Endothelial cell of umbilical vein (primary cell): Measurements from ENCODE around the gene MAP3K7CL. TPM values are rescaled to one million over a fixed set of nuclear protein-coding genes. Genes with fewer than 3 reads are reported as not detected.

Source experiments
- BruUV-seq: library from RNA; stranded (reverse); fragments of 400-500 nt; replicated peaks from 2 replicates; lab custom pipeline; 2021; lab: Mats Ljungman, UMichigan
- CTCF ChIA-PET: fragments of 300-600, 350-600 bp; sonication (Branson Sonifier 250); formaldehyde crosslinking; loops from one replicate; lab custom pipeline; 2021; ENCODE audit warnings: antibody characterized with exemption, inconsistent platforms; lab: Charles Lee
- POLR2A ChIA-PET: fragments of 300-600, 350-600 bp; sonication (Branson Sonifier 250); formaldehyde crosslinking; loops from one replicate; lab custom pipeline; 2021; ENCODE audit warnings: antibody characterized with exemption, inconsistent platforms; lab: Charles Lee
- DNase-seq: peaks from one replicate; pipeline ENCODE4 v3.0.0-alpha.2; 2011; ENCODE audit warnings: low read depth, low spot score
- FAIRE-seq: peaks from 2 replicates; lab custom pipeline; 2011; peaks lifted over from hg19 to GRCh38; lab: Jason Lieb, UNC
- H2AFZ ChIP-seq: 2 replicates; pipeline ENCODE4 v1.6.0; 2012; ENCODE audit warnings: low read depth, low read length, control low read depth, inconsistent platforms
- H3K27ac ChIP-seq: 2 replicates; pipeline ENCODE4 v1.5.1; 2011; ENCODE audit warnings: low read depth, mild to moderate bottlenecking, control low read depth, low read length, moderate library complexity; ENCODE audit not compliant: insufficient read depth
- H3K27me3 ChIP-seq, 2 experiments: 2 replicates each; pipeline versions ENCODE4 v1.6.0 to v1.6.1; 2011; ENCODE audit warnings: low read length in 2 of 2, mixed read lengths in 1 of 2; ENCODE audit not compliant: control insufficient read depth in 2 of 2, insufficient read depth in 2 of 2
- H3K36me3 ChIP-seq, 2 experiments: 2 replicates in 1 of 2; 3 replicates in 1 of 2; pipeline ENCODE4 v1.5.1; 2011; ENCODE audit warnings: low read length in 2 of 2, mild to moderate bottlenecking in 1 of 2, moderate library complexity in 1 of 2; ENCODE audit not compliant: control insufficient read depth in 2 of 2, insufficient read depth in 2 of 2; ENCODE audit errors: extremely low read depth in 1 of 2
- H3K4me1 ChIP-seq: 3 replicates; pipeline ENCODE4 v1.5.1; 2011; ENCODE audit warnings: mild to moderate bottlenecking, low read length; ENCODE audit not compliant: control insufficient read depth, insufficient read depth; ENCODE audit errors: extremely low read depth
- H3K4me2 ChIP-seq: 2 replicates; pipeline ENCODE4 v1.6.1; 2011; ENCODE audit warnings: low read length, control low read depth, mixed read lengths; ENCODE audit not compliant: insufficient read depth
- H3K4me3 ChIP-seq, 3 experiments: fragments of 200-600 bp in 1 of 3; sonication (generic), shearing (Covaris generic) in 1 of 3; replicated peaks in 1 of 3; 2 replicates each; pipeline ENCODE4 v1.5.1; 2011 to 2016; ENCODE audit warnings: control low read depth in 3 of 3, low read length in 3 of 3, mild to moderate bottlenecking in 2 of 3, inconsistent platforms in 1 of 3, low read depth in 1 of 3, moderate library complexity in 1 of 3; ENCODE audit not compliant: insufficient read depth in 1 of 3
- H3K79me2 ChIP-seq: 2 replicates; pipeline ENCODE4 v1.6.0; 2012; ENCODE audit warnings: low read length, inconsistent platforms; ENCODE audit not compliant: control insufficient read depth, insufficient read depth
- H3K9ac ChIP-seq: replicated peaks from 2 replicates; pipeline ENCODE3; 2011; ENCODE audit warnings: low read length, control low read depth; ENCODE audit not compliant: insufficient read depth; ENCODE audit errors: extremely low read depth
- H3K9me1 ChIP-seq: replicated peaks from 3 replicates; pipeline ENCODE4 v1.6.0; 2011; ENCODE audit warnings: mild to moderate bottlenecking, low read length; ENCODE audit not compliant: control insufficient read depth, insufficient read depth; ENCODE audit errors: extremely low read depth
- H3K9me3 ChIP-seq: replicated peaks from 2 replicates; pipeline ENCODE4 v1.5.1; 2012; ENCODE audit warnings: low read length, inconsistent platforms; ENCODE audit not compliant: control insufficient read depth, insufficient read depth
- H4K20me1 ChIP-seq: replicated peaks from 2 replicates; pipeline ENCODE3; 2011; ENCODE audit warnings: mild to moderate bottlenecking, low read length; ENCODE audit not compliant: control insufficient read depth, insufficient read depth; ENCODE audit errors: extremely low read depth
- CTCF ChIP-seq, 2 donors: IDR thresholded peaks; 1 replicate in 1 of 2; 2 replicates in 1 of 2; pipeline ENCODE4 v1.5.1; 2011; ENCODE audit warnings: low read length in 2 of 2, mild to moderate bottlenecking in 2 of 2, moderate library complexity in 2 of 2, control low read depth in 1 of 2, inconsistent platforms in 1 of 2, low read depth in 1 of 2; ENCODE audit not compliant: insufficient read depth in 1 of 2; ENCODE audit errors: extremely low read depth in 1 of 2
- EZH2 ChIP-seq: IDR thresholded peaks from 2 replicates; pipeline ENCODE4 v1.6.1; 2012; ENCODE audit warnings: borderline replicate concordance, low read depth, mild to moderate bottlenecking, moderate library complexity, low read length, inconsistent platforms; ENCODE audit not compliant: severe bottlenecking
- FOS ChIP-seq: IDR thresholded peaks from 2 replicates; pipeline ENCODE4 v1.6.1; 2011; ENCODE audit warnings: mild to moderate bottlenecking, low read length, moderate library complexity, borderline replicate concordance; ENCODE audit not compliant: insufficient read depth
- GATA2 ChIP-seq: IDR thresholded peaks from 2 replicates; pipeline ENCODE4 v1.7.0; 2011; ENCODE audit warnings: low read depth, mild to moderate bottlenecking, moderate library complexity, mixed read lengths, low read length; ENCODE audit not compliant: insufficient read length, insufficient read depth
- JUN ChIP-seq: IDR thresholded peaks from 2 replicates; pipeline ENCODE4 v1.6.1; 2011; ENCODE audit warnings: borderline replicate concordance, low read depth; ENCODE audit not compliant: insufficient read length, insufficient read depth
- MAX ChIP-seq: IDR thresholded peaks from 2 replicates; pipeline ENCODE4 v1.6.1; 2011; ENCODE audit not compliant: insufficient read depth, insufficient read length
- MYC ChIP-seq: IDR thresholded peaks from one replicate; pipeline ENCODE4 v1.6.1; 2011; ENCODE audit warnings: mild to moderate bottlenecking, low read depth, low read length
- POLR2A ChIP-seq: IDR thresholded peaks from 2 replicates; pipeline ENCODE4 v1.6.1; 2012; ENCODE audit warnings: low read depth, mild to moderate bottlenecking, control low read depth, low read length
- POLR2AphosphoS5 ChIP-seq: IDR thresholded peaks from 2 replicates; pipeline ENCODE4 v1.6.1; 2012; ENCODE audit warnings: low read depth, mild to moderate bottlenecking, control low read depth, low read length, moderate library complexity; ENCODE audit not compliant: insufficient read depth
- dilution Hi-C: fragments of 300-500 bp; cut with MboI; formaldehyde crosslinking; loops from one replicate; pipeline ENCODE4 v1.15.0; 2019; ENCODE audit warnings: low sequenced_read_pairs; ENCODE audit not compliant: extremely low pct_ligation_motif_present
- intact Hi-C: fragments of 100-400 bp; cut with micrococcal nuclease; formaldehyde crosslinking; loops from one replicate; pipeline ENCODE4 v1.10.0; 2022
- polyA plus RNA-seq, 4 experiments: library from polyadenylated mRNA; depleted of rRNA in 3 of 4; stranded (reverse) in 3 of 4; unstranded in 1 of 4; fragments of >200 nt; gene quantifications; 2 replicates each; pipeline versions ENCODE4 v1.2.1 to v1.2.3, GENCODE V29; 2011 to 2012; ENCODE audit warnings: missing spikeins in 1 of 4
- total RNA-seq: library from RNA; stranded (reverse); gene quantifications from 2 replicates; pipeline ENCODE4 v1.2.3, GENCODE V29; 2021

Gene MAP3K7CL
- total and polyA plus RNA-seq, 2 donors (not counting 3 experiments of a cell fraction or from before 2014, with no cell fraction given), result 6.1 to 8.1 TPM

GRCh38 chr21:29102791-29103257 is 27.6 kb upstream of the MAP3K7CL start:
- no peaks in the 10 kb centered on the region for H3K9me1 ChIP-seq
- no peaks in the 10 kb centered on the region for H3K9me3 ChIP-seq
- no peak overlapping the region for H2AFZ ChIP-seq
- CTCF ChIA-PET, result no interaction called here
- TF ChIP-seq POLR2A (no peak), EZH2 (no peak), FOS (no peak), POLR2AphosphoS5 (no peak), CTCF (IDR thresholded peaks at IDR 0.05; ENCODE audit: extremely low read depth in 1 of 2, insufficient read depth in 1 of 2, low read depth in 1 of 2, low read length in 2 of 2) (no peak), GATA2 (no peak), MYC (no peak), JUN (no peak), MAX (no peak)
- BruUV-seq, result no TSS peak
- H3K9ac ChIP-seq, result no peak overlapping the region
- no peak overlapping the region for H3K4me2 ChIP-seq
- no peak for DNase-seq
- H3K4me3 ChIP-seq, result no peak overlapping the region
- intact Hi-C loops (no loop called here), dilution Hi-C loops (no loop called here)
- no peaks in the 10 kb centered on the region for H4K20me1 ChIP-seq
- no peak for FAIRE-seq
- no peak overlapping the region for H3K27ac ChIP-seq
- H3K27me3 ChIP-seq, result no peaks in the 10 kb centered on the region
- peaks cover 3% of the 10 kb centered on the region for H3K4me1 ChIP-seq
- POLR2A ChIA-PET, result interaction anchor here (0.7 kb wide), 1 partner anchor 32 kb away, joined by 6 read pairs; no protein-coding TSS in a partner anchor
- H3K79me2 ChIP-seq, result no peaks in the 10 kb centered on the region
- H3K36me3 ChIP-seq, result peaks cover 0 to 2% of the 10 kb centered on the region in 2 experiments
